Germinal center (tissue), 1 donor: ENCODE measurements around the gene DENND1B.

Experiments used
- DNase-seq: peaks from one replicate; pipeline ENCODE4 v3.0.0; 2012; ENCODE audit warnings: mixed read lengths, low spot score

Gene DENND1B

DNA sequence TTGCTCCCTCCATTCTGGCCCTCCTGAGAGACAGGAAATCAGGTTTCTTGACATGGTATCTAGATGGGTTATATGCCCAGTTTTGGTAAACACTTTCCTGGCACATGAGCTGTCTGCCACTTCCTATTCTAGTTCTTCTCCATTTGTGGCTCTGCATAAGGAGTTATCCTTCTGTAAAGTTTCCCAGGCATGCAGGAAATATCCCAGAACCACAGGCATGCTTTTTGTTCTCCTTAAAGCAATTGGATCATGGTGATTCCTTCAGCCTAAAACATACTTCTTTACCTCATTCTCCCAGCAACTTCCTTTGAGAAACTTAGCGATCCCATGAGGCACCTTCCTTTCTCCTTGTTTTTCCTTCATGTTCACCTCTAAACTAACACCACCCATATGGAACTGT is 307.4 kb downstream of the DENND1B start:
- no peak for DNase-seq

GRCh38 chr1:197466813-197467212 is 308.5 kb downstream of the DENND1B start:
- DNase-seq: no peak

DNA sequence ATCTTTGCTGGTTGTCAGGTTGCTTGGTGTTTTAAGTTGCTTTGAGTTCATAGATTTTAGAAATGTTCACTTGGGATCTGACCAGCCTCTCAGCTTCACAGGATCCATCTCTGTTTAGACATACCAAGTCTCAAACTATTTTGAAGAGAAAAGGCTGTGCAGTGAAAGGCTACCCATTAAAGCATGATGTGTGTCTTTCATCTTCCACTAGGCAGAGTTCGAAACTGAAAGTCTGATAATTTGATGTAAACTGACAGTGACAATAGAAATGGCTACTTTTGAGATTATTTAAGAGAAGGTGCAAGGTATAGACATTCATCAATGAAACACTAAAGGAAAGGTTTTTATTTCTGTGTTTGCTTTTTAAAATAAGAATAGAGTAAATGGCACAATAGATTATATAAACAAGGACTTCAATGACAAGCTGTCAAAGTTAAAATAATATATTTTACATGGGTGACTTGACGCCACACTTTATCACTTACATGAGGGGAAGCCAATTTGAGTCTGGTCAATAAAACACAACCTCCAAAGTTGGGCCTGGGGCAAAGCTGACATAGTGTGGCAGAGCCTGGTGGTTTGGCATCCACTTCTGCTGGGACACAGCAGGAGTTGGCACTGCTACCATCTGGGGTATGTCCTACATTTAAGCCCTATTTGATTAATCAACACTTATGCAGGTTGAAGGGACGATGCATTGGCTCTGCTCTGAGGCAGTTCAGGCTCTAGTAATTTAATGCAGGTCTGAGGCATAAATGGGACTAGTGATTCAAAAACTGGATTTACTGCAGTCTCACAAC is 309.6 kb downstream of the DENND1B start:
- DNase-seq: no peak

DNA sequence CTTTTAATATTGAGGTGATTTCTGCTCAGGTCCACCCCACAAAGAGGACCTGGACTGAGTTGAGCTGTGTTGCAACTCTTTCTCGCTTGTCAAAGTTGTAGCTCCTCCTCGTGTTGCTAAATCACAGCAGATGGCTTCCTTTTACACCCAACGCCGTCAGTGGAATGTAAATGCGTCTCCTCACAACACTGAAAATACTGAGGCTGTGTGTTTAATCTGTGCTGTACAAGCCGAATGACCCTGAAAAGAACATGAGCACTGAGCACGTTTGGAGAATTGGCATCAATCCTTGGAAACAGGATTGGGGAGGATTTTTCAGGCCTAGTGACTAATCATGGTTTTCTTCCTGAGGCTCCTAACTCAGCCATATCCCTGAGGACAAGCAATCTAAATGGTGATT is 311.2 kb downstream of the DENND1B start:
- DNase-seq: no peak

GRCh38 chr1:197463142-197463541 is 312.1 kb downstream of the DENND1B start:
- no peak for DNase-seq

- DNase-seq: no peak
Measured at GRCh38 chr1:197462539-197462938, 312.7 kb downstream of the DENND1B start.
